T-cell (primary cell): Measurements from ENCODE around the gene BANF2. TPM values are rescaled to one million over a fixed set of nuclear protein-coding genes. Genes with fewer than 3 reads are reported as not detected.
"Not testable (repeated sequence)": the region's sequence is repeated elsewhere in the genome, so short reads cannot be mapped to it uniquely, and the experiment has no call there.

Experiments
- ATAC-seq, 4 experiments: fragments of 200-7000 bp in 3 of 4; fragments of 150-1000 bp in 1 of 4; cut with Tn5 transposase; replicated peaks in 1 of 4; 1 replicate in 3 of 4; 2 replicates in 1 of 4; pipeline ENCODE4 v1.10.0; 2021; ENCODE audit warnings: moderate library complexity in 3 of 4, mild to moderate bottlenecking in 2 of 4, moderate number of reproducible peaks in 1 of 4
- CTCF ChIA-PET, 2 donors: fragments of 300-600 bp; sonication (Branson Sonifier 250); formaldehyde crosslinking; loops; one replicate each; lab custom pipeline; 2022; ENCODE audit warnings: antibody characterized with exemption in 2 of 2; lab: Charles Lee
- POLR2A ChIA-PET, 2 donors: fragments of 300-600 bp; sonication (Branson Sonifier 250); formaldehyde crosslinking; loops; one replicate each; lab custom pipeline; 2022; ENCODE audit warnings: antibody characterized with exemption in 2 of 2; lab: Charles Lee
- DNase-seq, 35 experiments: peaks; one replicate each; pipeline versions ENCODE4 v3.0.0 to v3.0.0-alpha.2; 2013 to 2023
- H3K27ac ChIP-seq: one replicate; pipeline ENCODE4 v1.5.1; 2013; ENCODE audit warnings: low read length
- H3K27me3 ChIP-seq, 2 experiments: replicated peaks in 1 of 2; 1 replicate in 1 of 2; 2 replicates in 1 of 2; pipeline versions ENCODE4 v1.6.1 to v1.7.0; 2013; ENCODE audit warnings: low read length in 1 of 2, mixed read lengths in 1 of 2; ENCODE audit not compliant: control insufficient read depth in 2 of 2, insufficient read depth in 2 of 2; ENCODE audit errors: extremely low read depth in 1 of 2
- H3K36me3 ChIP-seq, 2 donors: 1 replicate in 1 of 2; 2 replicates in 1 of 2; pipeline versions ENCODE4 v1.6.1 to v1.7.0; 2013; ENCODE audit warnings: low read length in 1 of 2; ENCODE audit not compliant: control insufficient read depth in 2 of 2, insufficient read depth in 1 of 2; ENCODE audit errors: extremely low read depth in 1 of 2
- H3K4me1 ChIP-seq, 2 experiments: 1 replicate in 1 of 2; 2 replicates in 1 of 2; pipeline versions ENCODE4 v1.6.1 to v1.7.0; 2013; ENCODE audit warnings: low read length in 2 of 2, mixed read lengths in 1 of 2; ENCODE audit not compliant: insufficient read depth in 2 of 2, control insufficient read depth in 1 of 2; ENCODE audit errors: extremely low read depth in 1 of 2
- H3K4me3 ChIP-seq, 2 donors: 1 replicate in 1 of 2; 2 replicates in 1 of 2; pipeline versions ENCODE4 v1.5.1 to v1.7.0; 2013; ENCODE audit warnings: mild to moderate bottlenecking in 2 of 2, low read length in 1 of 2, moderate library complexity in 1 of 2; ENCODE audit not compliant: control insufficient read depth in 1 of 2; ENCODE audit errors: extremely low read depth in 1 of 2
- H3K9me3 ChIP-seq: 2 replicates; pipeline ENCODE4 v1.7.0; 2013
- H3K27ac Mint-ChIP-seq, 2 donors: one replicate each; pipeline ENCODE4 v1.8.0; 2020 to 2021; ENCODE audit warnings: mild to moderate bottlenecking in 2 of 2, mixed read lengths in 2 of 2
- H3K27me3 Mint-ChIP-seq, 2 donors: one replicate each; pipeline ENCODE4 v1.8.0; 2021 to 2022; ENCODE audit warnings: mixed read lengths in 2 of 2
- H3K36me3 Mint-ChIP-seq: one replicate; pipeline ENCODE4 v1.8.0; 2021; ENCODE audit warnings: mixed read lengths
- H3K4me1 Mint-ChIP-seq, 3 donors: one replicate each; pipeline ENCODE4 v1.8.0; 2020 to 2022; ENCODE audit warnings: mixed read lengths in 3 of 3, mild to moderate bottlenecking in 1 of 3
- H3K4me3 Mint-ChIP-seq, 3 donors: one replicate each; pipeline ENCODE4 v1.8.0; 2020 to 2022; ENCODE audit warnings: mild to moderate bottlenecking in 3 of 3, mixed read lengths in 3 of 3, moderate library complexity in 3 of 3
- H3K9me3 Mint-ChIP-seq, 3 donors: one replicate each; pipeline ENCODE4 v1.8.0; 2020 to 2022; ENCODE audit warnings: mixed read lengths in 3 of 3
- WGBS: methylation state at CpG from one replicate; pipeline ENCODE4 v1.1.5; 2013; ENCODE audit warnings: missing lambda C conversion rate; ENCODE audit not compliant: insufficient coverage; 5-methylcytosine and 5-hydroxymethylcytosine counted together
- total RNA-seq, 35 experiments: library from RNA in 6 of 35; stranded (reverse) in 6 of 35; fragments of 120-200 nt in 1 of 35; gene quantifications; one replicate each; pipeline versions ENCODE4 v1.2.1 to v1.2.4 and lab custom pipeline; 2013 to 2026

Gene BANF2
- total RNA-seq, 5 donors from 2014 or later (not counting 1 experiment from before 2014, with no cell fraction given): not detected

GRCh38 chr20:17700637-17701036, 871 bp downstream of the BANF2 start:
- H3K36me3 ChIP-seq: no peaks in the 10 kb centered on the region
- no peak for ATAC-seq
- H3K4me1 ChIP-seq: no peaks in the 10 kb centered on the region
- H3K27ac ChIP-seq: no peak overlapping the region
- Mint-ChIP-seq H3K27me3 (peaks cover 0 to 3% of the 10 kb centered on the region in 2 donors), H3K4me3 (no peak overlapping the region), H3K27ac (no peak overlapping the region), H3K4me1 (no peaks in the 10 kb centered on the region), H3K36me3 (no peaks in the 10 kb centered on the region), H3K9me3 (no peaks in the 10 kb centered on the region)
- no peak for DNase-seq
- peaks cover 0 to 2% of the 10 kb centered on the region in 2 experiments for H3K27me3 ChIP-seq
- H3K4me3 ChIP-seq: no peak overlapping the region
- H3K9me3 ChIP-seq: no peaks in the 10 kb centered on the region
- ChIA-PET POLR2A (no interaction called here), CTCF (interaction anchor here in 1 of 2 donors (1.2 kb wide), 1 partner anchor 18 kb away, joined by 3 read pairs; no protein-coding TSS in a partner anchor)
- 71% methylated on average over 3 of the region's 7 CpGs for WGBS

- Mint-ChIP-seq H3K36me3 (no peaks in the 10 kb centered on the region), H3K27me3 (no peaks in the 10 kb centered on the region), H3K27ac (no peak overlapping the region), H3K4me3 (no peak overlapping the region), H3K4me1 (no peaks in the 10 kb centered on the region), H3K9me3 (no peaks in the 10 kb centered on the region)
- Histone ChIP-seq H3K27me3 (peaks cover 0 to 2% of the 10 kb centered on the region in 2 experiments), H3K27ac (no peak overlapping the region), H3K36me3 (no peaks in the 10 kb centered on the region), H3K4me3 (no peak overlapping the region), H3K9me3 (no peaks in the 10 kb centered on the region), H3K4me1 (no peaks in the 10 kb centered on the region)
- ChIA-PET CTCF (interaction anchor here in 1 of 2 donors (0.9 kb wide), 1 partner anchor 11 kb away, joined by 3 read pairs; no protein-coding TSS in a partner anchor), POLR2A (no interaction called here)
- ATAC-seq: no peak
- WGBS: 72% methylated on average over 2 of the region's 4 CpGs
- no peak for DNase-seq
Observed at GRCh38 chr20:17701826-17702225, 2.1 kb downstream of the BANF2 start.

DNA sequence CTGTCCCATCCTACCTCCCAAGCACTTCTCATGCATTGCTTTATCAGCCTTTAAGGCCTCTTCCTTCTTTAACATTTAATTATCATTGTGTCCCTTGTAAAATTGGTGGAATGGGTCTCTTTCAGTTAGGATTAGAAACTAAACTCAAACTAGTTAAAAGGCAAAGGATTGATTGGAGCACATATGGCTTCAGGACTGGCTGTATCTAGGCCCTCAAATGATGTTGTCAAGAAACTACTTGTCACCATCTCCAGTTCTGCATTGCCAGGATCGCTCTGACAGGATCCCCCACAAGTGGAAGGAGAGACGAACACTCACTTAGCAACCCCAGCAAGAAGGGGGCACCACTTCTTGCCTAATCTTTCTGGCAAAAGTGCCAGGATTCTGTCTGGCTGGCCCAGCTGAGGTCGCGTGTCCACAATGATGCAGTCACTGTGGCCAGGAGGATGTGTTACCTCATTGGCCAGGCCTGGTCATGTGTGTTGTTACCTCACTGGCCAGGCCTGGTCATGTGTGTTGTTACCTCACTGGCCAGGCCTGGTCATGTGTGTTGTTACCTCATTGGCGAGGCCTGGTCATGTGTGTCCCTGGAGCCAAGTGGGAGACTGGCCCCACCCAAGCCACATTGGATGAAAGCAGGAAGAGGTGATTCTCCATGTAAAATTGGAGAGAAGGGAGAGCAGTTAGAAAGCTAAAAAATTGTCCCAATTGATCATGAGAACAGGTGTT, 5.0 kb downstream of the BANF2 start:
- no peak for ATAC-seq
- ChIA-PET CTCF (no interaction called here), POLR2A (no interaction called here)
- H3K36me3 ChIP-seq: no peaks in the 10 kb centered on the region
- no peak overlapping the region for H3K27ac ChIP-seq
- Mint-ChIP-seq H3K27ac (no peak overlapping the region), H3K36me3 (no peaks in the 10 kb centered on the region), H3K27me3 (no peaks in the 10 kb centered on the region), H3K9me3 (no peaks in the 10 kb centered on the region), H3K4me3 (no peak overlapping the region), H3K4me1 (no peaks in the 10 kb centered on the region)
- DNase-seq: no peak
- 93% methylated on average over 4 of the region's 5 CpGs for WGBS
- no peaks in the 10 kb centered on the region for H3K9me3 ChIP-seq
- peaks cover 0 to 2% of the 10 kb centered on the region in 2 experiments for H3K27me3 ChIP-seq
- no peak overlapping the region for H3K4me3 ChIP-seq
- no peaks in the 10 kb centered on the region for H3K4me1 ChIP-seq

- H3K9me3 Mint-ChIP-seq: no peaks in the 10 kb centered on the region
- no peaks in the 10 kb centered on the region for H3K27me3 Mint-ChIP-seq
- Histone ChIP-seq H3K27me3 (peaks cover 0 to 4% of the 10 kb centered on the region in 2 experiments), H3K9me3 (no peaks in the 10 kb centered on the region), H3K4me1 (no peaks in the 10 kb centered on the region), H3K27ac (no peak overlapping the region), H3K4me3 (no peak overlapping the region), H3K36me3 (no peaks in the 10 kb centered on the region)
- no peak for ATAC-seq
- no peak overlapping the region for H3K4me3 Mint-ChIP-seq
- 91% methylated on average over 3 of the region's 4 CpGs for WGBS
- ChIA-PET POLR2A (interaction anchor here (0.5 to 0.6 kb wide), 2 partner anchors 19 to 985 kb away, joined by 3 read pairs; no protein-coding TSS in a partner anchor), CTCF (interaction anchor here in 1 of 2 donors (0.8 kb wide), 1 partner anchor 914 kb away, joined by 3 read pairs; no protein-coding TSS in a partner anchor)
- H3K27ac Mint-ChIP-seq: no peak overlapping the region
- no peak for DNase-seq
- H3K4me1 Mint-ChIP-seq: no peaks in the 10 kb centered on the region
- no peaks in the 10 kb centered on the region for H3K36me3 Mint-ChIP-seq
Observed at GRCh38 chr20:17705916-17706315, 6.2 kb downstream of the BANF2 start.

DNA sequence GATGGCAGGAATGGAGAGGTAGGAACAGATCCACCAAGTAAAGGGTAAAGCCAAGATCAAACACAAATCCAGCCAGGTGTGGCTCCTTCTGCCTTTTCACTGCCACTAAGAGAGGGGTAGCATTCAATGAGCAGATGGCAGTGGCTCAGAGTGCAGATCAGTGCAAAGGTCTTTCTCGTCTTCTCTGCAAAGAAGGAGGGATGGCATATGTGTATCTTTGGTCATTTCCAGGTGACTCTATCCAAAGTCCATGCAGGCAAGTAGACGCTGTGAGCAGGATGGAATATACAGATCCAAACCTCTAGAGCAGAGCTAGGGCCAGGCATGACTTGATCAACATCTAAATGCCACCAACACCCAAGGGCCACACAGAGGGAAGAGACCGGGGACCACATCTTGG, 6.9 kb downstream of the BANF2 start:
- POLR2A ChIA-PET: interaction anchor here in 1 of 2 donors (0.5 kb wide), 1 partner anchor 985 kb away, joined by 3 read pairs; no protein-coding TSS in a partner anchor
- no peak overlapping the region for H3K4me3 Mint-ChIP-seq
- H3K27ac Mint-ChIP-seq: no peak overlapping the region
- Histone ChIP-seq H3K27me3 (peaks cover 0 to 10% of the 10 kb centered on the region in 2 experiments), H3K4me1 (no peaks in the 10 kb centered on the region), H3K4me3 (no peak overlapping the region), H3K9me3 (no peaks in the 10 kb centered on the region), H3K27ac (no peak overlapping the region), H3K36me3 (no peaks in the 10 kb centered on the region)
- no peak for DNase-seq
- no peaks in the 10 kb centered on the region for H3K27me3 Mint-ChIP-seq
- ATAC-seq: no peak
- WGBS: 60% methylated on average over 1 of the region's 3 CpGs
- no peaks in the 10 kb centered on the region for H3K4me1 Mint-ChIP-seq
- no peaks in the 10 kb centered on the region for H3K36me3 Mint-ChIP-seq
- H3K9me3 Mint-ChIP-seq: no peaks in the 10 kb centered on the region
- CTCF ChIA-PET: interaction anchor here (0.6 to 0.8 kb wide), 3 partner anchors 12 to 915 kb away, joined by 3 read pairs; no protein-coding TSS in a partner anchor

DNA sequence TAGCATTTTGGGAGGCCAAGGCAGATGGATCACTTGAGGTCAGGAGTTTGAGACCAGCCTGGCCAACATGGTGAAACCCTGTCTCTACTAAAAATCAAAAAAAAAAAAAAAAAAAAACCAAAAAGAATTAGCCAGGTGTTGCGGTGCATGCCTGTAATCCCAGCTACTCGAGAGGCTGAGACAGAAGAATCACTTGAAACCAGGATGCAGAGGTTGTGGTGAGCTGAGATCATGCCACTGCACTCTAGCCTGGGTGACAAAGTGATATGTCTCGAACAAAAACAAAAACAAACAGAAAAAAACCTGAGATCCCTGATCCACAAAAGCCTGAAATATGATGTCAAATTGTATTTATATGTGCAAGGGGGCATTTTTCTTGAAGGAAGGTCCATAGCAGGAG, 8.2 kb downstream of the BANF2 start:
- peaks cover 0 to 14% of the 10 kb centered on the region in 2 experiments for H3K27me3 ChIP-seq
- H3K36me3 Mint-ChIP-seq, H3K4me1 ChIP-seq, H3K27me3 Mint-ChIP-seq, CTCF ChIA-PET, H3K27ac Mint-ChIP-seq, H3K9me3 ChIP-seq, H3K4me3 ChIP-seq, H3K27ac ChIP-seq, H3K36me3 ChIP-seq, H3K9me3 Mint-ChIP-seq, H3K4me1 Mint-ChIP-seq, DNase-seq, ATAC-seq, H3K4me3 Mint-ChIP-seq: not testable (repeated sequence)
- POLR2A ChIA-PET: interaction anchor here in 1 of 2 donors (0.6 kb wide), 1 partner anchor 908 kb away, joined by 4 read pairs; no protein-coding TSS in a partner anchor
- no CpG with 5 or more reads among the region's 3 CpGs for WGBS
